GM12873 (cell line): ENCODE results near the gene ATXN7L1.

ENCODE experiments used
- CTCF ChIP-seq: IDR thresholded peaks from 2 replicates; pipeline ENCODE4 v1.5.1; 2012; ENCODE audit warnings: low read depth, mild to moderate bottlenecking, moderate library complexity, low read length, control low read depth; ENCODE audit not compliant: insufficient read depth; ENCODE audit errors: missing control alignments

ATXN7L1 gene

GRCh38 chr7:105787793-105788192 lies 88.6 kb downstream of the ATXN7L1 start:
- no peak for TF ChIP-seq CTCF

- no peak for TF ChIP-seq CTCF
These were observed 89.6 kb downstream of the ATXN7L1 start for GRCh38 chr7:105786520-105787470.

- no peak for TF ChIP-seq CTCF
These were observed 93.9 kb downstream of the ATXN7L1 start for GRCh38 chr7:105782391-105783042.

GRCh38 chr7:105779856-105780780 lies 96.3 kb downstream of the ATXN7L1 start:
- TF ChIP-seq CTCF, result no peak

GRCh38 chr7:105778956-105779355 lies 97.4 kb downstream of the ATXN7L1 start:
- TF ChIP-seq CTCF, result no peak

GRCh38 chr7:105776986-105777910 lies 99.2 kb downstream of the ATXN7L1 start:
- TF ChIP-seq CTCF, result no peak
